Measurements from ENCODE around the gene MRPS34.

MRPS34 gene

GRCh38 chr16:1729445-1729844 lies 43.5 kb downstream of the MRPS34 start:
- Histone ChIP-seq H3K9ac (ENCODE audit: low read length) (no peak overlapping the region), H3K27ac (ENCODE audit: low read depth, low read length) (no peak overlapping the region), H3K4me1 (ENCODE audit: control insufficient read depth, insufficient read depth, low read length) (no peaks in the 10 kb centered on the region), H3K27me3 (ENCODE audit: control insufficient read depth, insufficient read depth, low read length) (no peaks in the 10 kb centered on the region), H3K36me3 (ENCODE audit: control insufficient read depth, insufficient read depth, low read length) (peaks cover 28% of the 10 kb centered on the region), H3K4me3 (ENCODE audit: low read length) (no peak overlapping the region)

- Histone ChIP-seq H3K9ac (ENCODE audit: low read length) (no peak overlapping the region), H3K27me3 (ENCODE audit: control insufficient read depth, insufficient read depth, low read length) (no peaks in the 10 kb centered on the region), H3K36me3 (ENCODE audit: control insufficient read depth, insufficient read depth, low read length) (peaks cover 26% of the 10 kb centered on the region), H3K4me1 (ENCODE audit: control insufficient read depth, insufficient read depth, low read length) (no peaks in the 10 kb centered on the region), H3K27ac (ENCODE audit: low read depth, low read length) (no peak overlapping the region), H3K4me3 (ENCODE audit: low read length) (no peak overlapping the region)
Observed at GRCh38 chr16:1729026-1729425, 43.9 kb downstream of the MRPS34 start.

DNA sequence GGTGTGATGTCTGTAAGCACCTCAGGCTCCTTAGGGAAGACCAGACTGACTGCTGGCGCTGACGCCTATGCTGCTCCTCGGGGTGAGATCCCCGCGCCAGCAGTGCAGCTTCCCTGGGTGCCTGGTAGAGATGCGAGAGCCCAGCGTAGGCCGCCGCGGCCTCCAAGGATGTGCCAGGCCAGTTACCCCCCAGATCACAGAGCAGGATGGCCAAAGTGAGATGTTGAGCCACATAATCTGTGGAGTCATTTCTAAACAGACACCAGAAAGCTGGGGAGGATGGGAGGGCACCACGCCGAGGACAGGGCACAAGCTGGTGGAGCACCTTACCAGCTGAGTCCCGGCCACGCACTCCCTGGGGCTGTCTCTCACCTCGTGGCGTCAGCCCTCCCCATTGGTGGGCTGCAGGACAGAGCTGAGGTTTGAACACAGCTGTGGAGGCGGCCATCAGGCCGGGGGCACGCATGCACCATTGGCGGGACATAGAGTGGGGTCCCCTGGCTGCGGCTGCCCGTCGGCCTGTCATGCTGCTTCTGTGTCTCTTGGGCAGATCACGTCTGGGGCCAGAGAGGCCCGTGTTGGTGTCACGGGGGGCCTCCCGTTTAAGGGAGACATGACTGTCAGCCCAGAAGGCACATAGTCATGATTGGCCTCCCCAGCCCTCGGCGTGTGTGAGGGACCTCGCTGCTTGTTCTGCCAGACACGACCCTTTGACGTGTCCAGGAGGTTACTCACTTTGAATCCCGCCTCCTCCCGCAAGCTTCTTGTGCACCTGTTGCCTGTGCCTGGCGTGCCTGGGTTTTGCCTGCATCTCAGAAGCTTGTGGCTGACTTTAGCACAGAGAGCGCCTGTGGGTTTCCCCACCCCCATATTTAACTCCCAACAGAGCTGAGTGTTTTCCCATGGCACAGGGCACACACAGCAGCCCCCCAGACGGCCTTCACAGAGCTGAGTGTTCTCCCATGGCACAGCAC lies 45.0 kb downstream of the MRPS34 start:
- H3K27me3 ChIP-seq (ENCODE audit: control insufficient read depth, insufficient read depth, low read length), result no peaks in the 10 kb centered on the region
- no peaks in the 10 kb centered on the region for H3K4me1 ChIP-seq (ENCODE audit: control insufficient read depth, insufficient read depth, low read length)
- no peak overlapping the region for H3K9ac ChIP-seq (ENCODE audit: low read length)
- no peak overlapping the region for H3K4me3 ChIP-seq (ENCODE audit: low read length)
- H3K36me3 ChIP-seq (ENCODE audit: control insufficient read depth, insufficient read depth, low read length), result peaks cover 21% of the 10 kb centered on the region
- H3K27ac ChIP-seq (ENCODE audit: low read depth, low read length), result no peak overlapping the region

DNA sequence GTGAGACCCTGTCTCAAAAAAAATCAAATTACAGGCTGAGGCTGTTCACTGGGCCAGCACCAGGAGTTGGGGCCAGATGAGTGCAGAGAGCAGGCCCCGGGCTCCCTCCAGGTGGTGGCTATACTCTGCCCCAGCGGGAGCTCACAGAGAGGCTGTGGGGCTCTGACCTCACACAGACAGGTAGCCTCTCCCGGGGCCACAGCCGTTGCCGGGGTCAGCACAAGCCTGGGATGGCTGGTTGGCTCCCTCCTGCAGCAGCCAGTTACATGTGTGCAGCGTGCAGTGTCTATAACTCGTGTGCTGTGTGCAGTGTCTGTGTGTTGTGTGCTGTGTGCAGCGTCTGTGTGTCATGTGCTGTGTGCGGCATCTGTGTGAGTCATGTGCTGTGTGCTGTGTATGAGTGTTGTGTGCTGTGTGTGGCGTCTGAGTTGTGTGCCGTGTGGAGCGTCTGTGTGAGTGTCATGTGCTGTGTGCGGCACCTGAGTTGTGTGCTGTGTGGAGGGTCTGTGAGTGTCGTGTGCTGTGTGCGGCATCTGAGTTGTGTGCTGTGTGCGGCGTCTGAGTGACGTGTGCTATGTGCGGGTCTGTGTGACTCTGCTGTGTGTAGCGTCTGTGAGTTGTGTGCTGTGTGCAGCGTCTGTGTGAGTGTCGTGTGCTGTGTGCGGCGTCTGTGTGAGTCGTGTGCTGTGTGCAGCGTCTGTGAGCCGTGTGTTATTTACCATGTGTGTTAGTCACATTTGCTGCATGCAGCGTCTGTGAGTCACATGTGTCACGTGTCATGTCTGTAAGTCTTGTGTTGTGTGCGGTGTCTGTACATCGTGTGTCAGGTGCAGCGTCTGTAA lies 46.1 kb downstream of the MRPS34 start:
- no peak overlapping the region for H3K27ac ChIP-seq (ENCODE audit: low read depth, low read length)
- no peak overlapping the region for H3K4me3 ChIP-seq (ENCODE audit: low read length)
- H3K4me1 ChIP-seq (ENCODE audit: control insufficient read depth, insufficient read depth, low read length), result no peaks in the 10 kb centered on the region
- H3K36me3 ChIP-seq (ENCODE audit: control insufficient read depth, insufficient read depth, low read length), result peaks cover 17% of the 10 kb centered on the region
- H3K9ac ChIP-seq (ENCODE audit: low read length), result no peak overlapping the region
- H3K27me3 ChIP-seq (ENCODE audit: control insufficient read depth, insufficient read depth, low read length), result no peaks in the 10 kb centered on the region

- H3K27me3 ChIP-seq (ENCODE audit: control insufficient read depth, insufficient read depth, low read length), result no peaks in the 10 kb centered on the region
- H3K27ac ChIP-seq (ENCODE audit: low read depth, low read length), result no peak overlapping the region
- H3K36me3 ChIP-seq (ENCODE audit: control insufficient read depth, insufficient read depth, low read length), result peaks cover 17% of the 10 kb centered on the region
- H3K4me1 ChIP-seq (ENCODE audit: control insufficient read depth, insufficient read depth, low read length), result no peaks in the 10 kb centered on the region
- H3K9ac ChIP-seq (ENCODE audit: low read length), result no peak overlapping the region
- H3K4me3 ChIP-seq (ENCODE audit: low read length), result no peak overlapping the region
Observed at GRCh38 chr16:1724491-1724890, 48.4 kb downstream of the MRPS34 start.

GRCh38 chr16:1723450-1724147 lies 49.3 kb downstream of the MRPS34 start:
- Histone ChIP-seq H3K4me3 (ENCODE audit: low read length) (no peak overlapping the region), H3K4me1 (ENCODE audit: control insufficient read depth, insufficient read depth, low read length) (no peaks in the 10 kb centered on the region), H3K9ac (ENCODE audit: low read length) (no peak overlapping the region), H3K36me3 (ENCODE audit: control insufficient read depth, insufficient read depth, low read length) (peaks cover 14% of the 10 kb centered on the region), H3K27me3 (ENCODE audit: control insufficient read depth, insufficient read depth, low read length) (no peaks in the 10 kb centered on the region), H3K27ac (ENCODE audit: low read depth, low read length) (no peak overlapping the region)

All from rectal smooth muscle tissue (tissue), 1 donor.